ENCODE results near the gene MRFAP1.
"Not testable (repeated sequence)": the region's sequence is repeated elsewhere in the genome, so short reads cannot be mapped to it uniquely, and the experiment has no call there.

The MRFAP1 gene

DNA sequence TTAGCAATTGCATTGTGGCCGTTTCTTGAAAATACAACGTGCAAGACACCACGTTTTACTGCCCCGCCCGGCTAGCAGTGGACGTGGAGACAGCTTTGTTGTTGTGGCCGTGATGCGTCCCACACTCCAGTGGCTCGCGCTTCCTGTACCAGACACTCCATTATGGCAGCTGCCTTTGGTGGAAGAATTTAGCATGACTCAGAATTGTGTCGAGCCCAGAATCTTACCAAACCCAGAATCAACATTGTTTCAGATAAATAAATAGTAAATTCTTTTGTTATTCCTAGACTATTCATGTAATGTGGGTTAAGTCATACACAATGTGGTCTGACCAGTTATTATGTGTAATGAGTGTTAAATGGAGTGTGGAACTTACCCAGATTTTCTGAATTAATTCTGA is 27.9 kb downstream of the MRFAP1 start:
- DNase-seq (ENCODE audit: low read depth in 2 of 2), result no peak

DNA sequence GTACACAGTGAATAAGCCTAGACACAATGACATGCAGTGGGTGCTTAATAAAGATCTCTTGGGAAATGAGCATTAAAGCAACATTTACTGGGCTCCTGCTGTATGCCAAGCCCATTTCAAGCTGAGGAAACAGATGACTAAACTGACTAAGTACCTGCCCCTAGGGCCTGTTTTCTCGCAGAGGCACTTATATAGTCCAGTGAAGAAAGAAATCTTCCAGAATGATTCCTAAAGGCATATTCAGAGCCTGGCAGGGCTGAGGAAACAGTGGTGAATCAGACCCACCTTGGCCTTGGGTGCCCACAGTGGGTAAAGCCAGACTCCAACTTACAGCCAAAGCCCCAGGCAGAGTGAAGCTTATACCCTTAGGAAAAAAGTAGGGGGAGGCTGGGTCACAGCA is 31.2 kb downstream of the MRFAP1 start:
- DNase-seq (ENCODE audit: low read depth in 2 of 2), result no peak

DNA sequence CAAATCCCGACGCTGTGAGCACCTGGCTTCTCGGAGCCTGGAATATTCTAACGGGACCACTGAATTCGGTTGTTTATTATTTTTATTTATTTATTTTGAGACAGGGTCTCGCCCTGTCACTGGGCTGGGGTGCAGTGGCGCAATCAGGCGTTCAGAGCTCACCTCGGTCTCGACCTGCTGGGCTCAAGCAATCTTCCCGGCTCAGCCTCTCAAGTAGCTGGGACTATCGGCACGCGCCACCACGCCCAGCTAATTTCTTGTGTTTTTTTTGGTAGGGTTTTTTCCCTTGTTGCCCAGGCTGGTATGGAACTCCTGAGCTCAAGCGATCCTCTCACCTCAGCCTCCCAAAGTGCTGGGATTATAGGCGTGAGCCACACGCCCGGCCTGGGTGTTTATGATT is 31.6 kb downstream of the MRFAP1 start:
- no peak for DNase-seq (ENCODE audit: low read depth in 2 of 2)

DNA sequence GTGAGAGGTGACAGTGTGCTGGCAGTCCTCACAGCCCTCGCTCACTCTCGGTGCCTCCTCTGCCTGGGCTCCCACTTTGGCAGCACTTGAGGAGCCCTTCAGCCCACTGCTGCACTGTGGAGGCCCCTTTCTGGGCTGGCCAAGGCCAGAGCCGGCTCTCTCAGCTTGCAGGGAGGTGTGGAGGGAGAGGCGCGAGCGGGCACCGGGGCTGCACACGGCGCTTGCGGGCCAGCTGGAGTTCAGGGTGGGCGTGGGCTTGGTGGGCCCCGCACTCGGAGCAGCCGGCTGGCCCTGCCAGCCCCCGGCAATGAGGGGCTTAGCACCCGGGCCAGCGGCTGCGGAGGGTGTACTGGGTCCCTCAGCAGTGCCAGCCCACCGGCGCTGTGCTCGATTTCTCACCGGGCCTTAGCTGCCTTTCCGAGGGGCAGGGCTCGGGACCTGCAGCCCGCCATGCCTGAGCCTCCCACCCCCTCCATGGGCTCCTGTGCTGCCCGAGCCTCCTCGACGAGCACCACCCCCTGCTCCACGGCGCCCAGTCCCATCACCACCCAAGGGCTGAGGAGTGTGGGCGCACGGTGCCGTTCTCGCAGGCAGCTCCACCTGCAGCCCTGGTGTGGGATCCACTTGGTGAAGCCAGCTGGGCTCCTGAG is 32.2 kb downstream of the MRFAP1 start:
- DNase-seq (ENCODE audit: low read depth in 2 of 2), result not testable (repeated sequence)

DNA sequence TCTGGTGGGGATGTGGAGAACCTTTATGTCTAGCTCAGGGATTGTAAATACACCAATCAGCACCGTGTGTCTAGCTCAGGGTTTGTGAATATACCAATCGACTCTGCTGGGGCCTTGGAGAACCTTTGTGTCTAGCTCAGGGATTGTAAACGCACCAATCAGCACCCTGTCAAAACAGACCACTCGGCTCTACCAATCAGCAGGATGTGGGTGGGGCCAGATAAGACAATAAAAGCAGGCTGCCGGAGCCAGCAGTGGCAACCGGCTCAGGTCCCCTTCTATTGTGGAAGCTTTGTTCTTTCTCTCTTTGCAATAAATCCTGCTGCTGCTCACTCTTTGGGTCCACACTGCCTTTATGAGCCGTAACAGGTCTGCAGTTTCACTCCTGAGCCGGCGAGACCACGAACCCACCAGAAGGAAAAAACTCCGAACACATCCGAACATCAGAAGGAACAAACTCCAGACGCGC is 32.7 kb downstream of the MRFAP1 start:
- peak in 1 of 2 experiments; percentile 40 for DNase-seq (ENCODE audit: low read depth in 2 of 2)

DNA sequence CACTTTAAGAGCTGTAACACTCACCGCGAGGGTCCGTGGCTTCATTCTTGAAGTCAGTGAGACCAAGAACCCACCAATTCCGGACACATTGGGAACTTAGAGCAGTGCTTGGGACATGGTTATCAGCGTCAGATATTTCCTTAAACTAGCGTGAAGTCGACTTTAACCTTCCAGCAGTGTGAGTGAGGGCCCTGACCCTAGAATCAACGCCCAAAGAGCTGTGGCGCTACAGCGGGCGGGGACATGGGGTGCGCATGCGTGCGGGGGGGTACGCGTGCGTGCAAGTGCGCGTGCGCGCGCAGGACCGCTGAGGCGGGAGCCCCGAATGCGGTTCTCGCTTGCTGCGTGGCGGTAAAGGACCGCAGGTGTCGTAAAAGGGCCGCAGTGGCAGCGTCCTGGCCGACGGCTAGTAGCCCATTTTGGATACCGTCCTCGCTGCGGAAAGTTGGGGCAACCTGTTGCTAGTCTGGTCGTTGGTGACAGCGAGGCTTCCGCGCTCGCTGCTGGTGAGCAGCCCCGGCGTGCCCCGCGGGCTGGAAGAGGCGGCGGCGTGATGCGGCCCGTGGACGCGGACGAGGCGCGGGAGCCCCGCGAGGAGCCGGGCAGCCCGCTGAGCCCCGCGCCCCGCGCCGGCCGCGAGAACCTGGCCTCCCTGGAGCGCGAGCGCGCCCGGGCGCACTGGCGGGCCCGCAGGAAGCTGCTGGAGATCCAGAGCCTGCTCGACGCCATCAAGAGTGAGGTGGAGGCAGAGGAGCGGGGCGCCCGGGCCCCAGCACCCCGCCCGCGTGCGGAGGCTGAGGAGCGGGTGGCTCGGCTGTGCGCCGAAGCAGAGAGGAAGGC is 33.4 kb downstream of the MRFAP1 start:
- DNase-seq (ENCODE audit: low read depth in 2 of 2), result peak; percentile 86 to 91

DNA sequence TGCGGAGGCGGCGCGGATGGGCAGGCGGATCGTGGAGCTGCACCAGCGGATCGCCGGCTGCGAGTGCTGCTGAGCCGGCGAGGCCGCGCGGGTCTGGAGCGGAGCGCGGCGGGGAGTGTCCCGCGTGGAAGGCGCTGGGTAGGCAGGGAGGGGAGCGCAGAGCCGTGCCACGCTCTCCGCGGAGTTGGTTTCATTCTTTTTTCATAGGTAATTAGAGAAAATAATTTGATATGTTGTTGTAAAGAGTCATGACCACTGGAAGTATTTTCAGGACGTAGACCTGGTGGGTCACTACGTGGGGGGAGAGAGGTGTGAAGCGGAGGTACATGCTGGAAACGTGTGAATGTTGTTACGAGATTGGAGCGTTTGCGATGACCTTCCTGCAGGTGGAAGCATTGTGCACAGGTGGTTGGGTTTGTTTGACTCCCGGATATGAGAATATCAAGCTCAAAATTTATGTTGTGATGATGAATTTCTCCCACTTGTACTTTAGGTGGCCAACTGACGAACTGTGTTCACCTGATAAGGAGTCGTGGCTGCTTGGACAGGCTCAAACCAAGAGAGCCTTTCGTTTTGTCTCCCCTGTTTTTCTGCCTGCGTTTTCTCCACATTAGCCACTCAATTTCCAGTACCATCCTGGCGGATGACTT is 34.1 kb downstream of the MRFAP1 start:
- DNase-seq (ENCODE audit: low read depth in 2 of 2), result peak in 1 of 2 experiments; percentile 48

DNA sequence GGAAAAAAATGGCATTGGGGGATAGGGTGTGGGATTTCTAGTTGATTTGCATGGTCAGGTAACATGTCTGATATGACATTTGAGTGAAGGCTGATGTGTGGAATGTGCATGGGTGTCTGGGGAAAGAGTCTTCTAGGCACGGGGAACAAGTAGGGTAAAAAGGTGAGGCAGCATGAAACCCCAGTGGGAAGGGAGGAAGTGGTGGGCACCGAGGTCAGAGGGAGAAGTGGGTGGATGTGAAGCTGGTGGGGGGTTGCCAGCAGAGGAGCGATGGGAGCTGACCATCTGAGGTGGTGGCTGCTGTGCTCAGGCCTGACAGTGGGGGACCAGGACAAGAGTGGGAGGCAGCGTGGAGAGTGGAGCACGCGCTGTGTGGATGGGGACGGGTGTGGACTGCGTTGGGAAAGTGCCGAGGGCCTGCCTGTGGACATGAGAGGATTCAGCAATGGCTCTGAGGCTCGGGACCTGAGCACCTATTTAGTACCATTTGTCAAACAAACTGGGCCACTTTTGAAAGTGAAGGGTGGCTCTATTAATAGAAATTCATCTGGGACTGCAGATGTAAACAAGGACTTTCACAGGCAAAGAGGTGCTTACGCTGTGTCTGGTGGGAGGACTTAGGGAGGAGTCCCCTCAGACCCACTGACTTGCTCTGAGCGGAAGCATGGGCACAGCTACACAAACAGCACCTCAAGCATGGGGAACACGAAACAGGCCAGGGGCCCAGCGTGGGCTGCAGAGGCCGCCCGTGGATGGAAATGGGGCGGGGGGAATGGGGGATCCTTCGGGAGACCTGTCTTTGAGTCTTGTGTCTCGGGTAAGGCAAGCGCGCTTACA is 36.5 kb downstream of the MRFAP1 start:
- DNase-seq (ENCODE audit: low read depth in 2 of 2), result no peak

DNA sequence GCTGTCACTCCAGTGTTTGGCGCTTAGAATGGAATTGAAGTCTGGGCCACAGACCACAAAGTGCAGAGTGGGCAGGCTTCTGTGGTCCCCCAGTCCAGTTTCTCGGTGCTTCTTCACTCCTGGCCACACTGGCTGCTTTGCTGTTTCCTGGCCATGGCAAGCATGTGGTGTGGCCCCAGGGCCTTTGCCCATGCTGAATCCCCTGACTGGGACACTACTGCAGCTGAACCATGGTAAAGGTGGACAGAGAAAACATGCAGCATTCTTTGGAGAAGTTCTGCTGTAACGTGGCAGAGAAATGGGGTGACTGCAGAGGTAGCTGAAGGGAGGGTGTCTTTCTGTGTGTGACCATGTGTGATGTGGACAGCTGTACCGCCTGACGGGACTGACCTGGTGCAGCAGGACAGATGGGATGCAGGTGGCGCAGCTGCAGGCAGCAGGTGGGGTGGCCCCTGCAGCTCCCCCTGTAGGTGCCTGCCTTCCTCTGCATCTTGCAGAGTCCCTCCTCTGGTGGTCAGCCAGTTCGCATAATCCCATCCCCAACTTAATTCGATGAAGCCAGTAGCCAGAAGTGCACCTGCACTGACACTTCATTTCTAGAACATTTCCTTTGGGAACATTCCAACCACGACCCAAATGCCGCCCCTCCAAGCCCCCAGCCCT is 40.0 kb downstream of the MRFAP1 start:
- DNase-seq (ENCODE audit: low read depth in 2 of 2), result no peak

DNA sequence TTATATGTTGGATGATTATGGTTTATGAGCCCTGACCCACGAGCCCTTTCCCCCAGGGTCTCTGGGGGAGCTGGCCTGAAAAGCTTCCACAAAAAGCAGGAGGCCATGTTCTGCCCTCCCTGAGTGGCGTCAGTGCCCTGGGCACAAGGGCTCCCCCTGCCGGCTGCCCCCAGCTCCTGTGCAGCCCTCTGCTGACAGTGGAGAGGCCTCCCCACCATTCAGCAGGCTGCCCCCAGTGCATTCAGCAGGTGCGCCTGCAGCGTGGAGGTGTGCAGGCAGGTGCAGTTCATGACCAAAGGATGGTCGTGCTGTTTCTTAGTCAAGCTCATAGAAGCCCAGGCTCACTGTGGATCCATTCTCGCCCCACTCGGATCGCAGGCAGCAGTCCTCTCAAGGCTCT is 40.7 kb downstream of the MRFAP1 start:
- DNase-seq (ENCODE audit: low read depth in 2 of 2), result no peak

DNA sequence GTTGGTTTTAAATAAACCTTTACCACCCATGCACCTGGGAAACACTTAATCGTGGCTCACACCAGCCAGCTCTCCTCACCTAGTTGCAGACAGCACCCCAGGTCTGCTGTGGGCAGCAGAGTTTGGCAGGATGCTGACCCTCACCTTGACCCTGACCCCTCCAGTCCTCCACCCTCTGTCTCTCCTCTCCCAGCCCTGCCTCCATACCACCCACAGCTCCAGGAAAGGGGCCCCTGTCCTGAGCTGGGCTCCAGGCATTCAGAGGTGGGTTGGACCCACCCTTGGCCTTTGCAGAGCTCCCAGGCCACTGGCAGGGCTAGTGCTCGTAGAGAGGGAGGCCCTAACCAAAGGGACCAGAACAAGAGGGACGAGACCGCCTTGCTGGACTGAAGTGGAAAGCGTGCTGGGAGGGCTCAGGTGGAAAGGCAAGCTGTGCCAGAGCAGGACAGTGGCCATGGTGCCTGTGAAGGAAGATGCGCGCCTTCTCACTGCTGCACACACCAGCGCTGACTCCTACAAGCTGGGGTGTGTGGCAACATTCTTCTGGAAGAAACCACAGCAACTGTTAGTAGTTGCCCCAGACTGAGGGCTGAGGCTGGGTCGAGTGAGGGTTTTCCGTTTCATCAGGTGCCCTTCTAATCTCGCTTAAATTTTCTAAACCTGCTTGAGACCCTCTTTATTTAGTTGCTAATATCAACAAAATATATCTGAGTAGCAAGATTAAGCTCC is 42.5 kb downstream of the MRFAP1 start:
- no peak for DNase-seq (ENCODE audit: low read depth in 2 of 2)

DNA sequence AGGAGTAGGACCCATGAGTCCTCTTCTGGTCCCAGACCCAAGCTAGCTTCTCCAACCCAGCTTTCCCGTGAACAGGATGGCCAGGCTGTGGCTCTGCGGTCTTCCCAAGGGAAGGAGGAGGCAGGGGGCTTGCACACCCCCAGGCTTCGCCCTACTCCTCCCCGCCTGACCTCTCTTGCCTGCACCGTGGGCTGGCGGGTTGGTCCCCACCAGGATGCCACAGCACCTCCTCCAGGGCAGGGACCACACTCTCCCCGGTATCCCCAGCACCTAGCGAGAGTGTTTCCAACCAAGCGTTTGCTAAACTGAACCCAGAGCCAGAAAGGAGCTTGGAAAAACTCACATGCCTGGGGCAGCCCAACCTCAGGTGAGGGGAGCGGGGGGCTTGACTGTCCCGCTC is 44.2 kb downstream of the MRFAP1 start:
- DNase-seq (ENCODE audit: low read depth in 2 of 2), result no peak

DNA sequence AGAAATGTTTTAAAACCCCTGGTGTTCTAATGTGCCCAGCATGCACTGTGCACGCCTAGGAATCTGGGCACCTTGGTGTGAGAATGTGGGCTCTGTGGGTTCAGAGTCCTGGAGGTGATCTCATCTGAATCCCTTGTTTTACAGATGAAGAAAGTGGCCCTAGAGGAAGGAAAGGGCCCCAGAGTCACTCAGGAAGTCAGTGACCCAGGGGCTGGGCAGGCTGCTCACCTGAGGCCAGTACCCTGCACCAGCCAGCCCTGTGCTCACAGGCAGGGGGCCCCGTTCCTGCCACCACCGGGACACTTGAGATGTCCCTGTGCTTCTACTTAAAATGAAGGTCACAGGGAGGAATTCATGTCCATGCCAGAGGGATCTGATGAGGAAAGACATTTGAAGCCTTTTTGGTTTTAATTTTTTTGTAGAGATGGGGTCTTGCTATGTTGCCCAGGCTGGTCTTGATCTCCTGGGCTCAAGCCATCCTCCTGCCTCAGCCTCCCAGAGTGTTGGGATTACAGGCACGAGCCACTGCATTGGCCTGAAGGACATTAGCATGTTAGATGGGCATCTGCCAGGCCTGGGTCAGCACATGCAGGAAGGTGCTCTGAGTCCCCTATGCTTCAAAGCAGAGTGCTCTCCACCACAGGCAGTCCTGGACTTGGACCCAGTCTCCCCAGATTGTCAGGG is 45.8 kb downstream of the MRFAP1 start:
- DNase-seq (ENCODE audit: low read depth in 2 of 2), result no peak

DNA sequence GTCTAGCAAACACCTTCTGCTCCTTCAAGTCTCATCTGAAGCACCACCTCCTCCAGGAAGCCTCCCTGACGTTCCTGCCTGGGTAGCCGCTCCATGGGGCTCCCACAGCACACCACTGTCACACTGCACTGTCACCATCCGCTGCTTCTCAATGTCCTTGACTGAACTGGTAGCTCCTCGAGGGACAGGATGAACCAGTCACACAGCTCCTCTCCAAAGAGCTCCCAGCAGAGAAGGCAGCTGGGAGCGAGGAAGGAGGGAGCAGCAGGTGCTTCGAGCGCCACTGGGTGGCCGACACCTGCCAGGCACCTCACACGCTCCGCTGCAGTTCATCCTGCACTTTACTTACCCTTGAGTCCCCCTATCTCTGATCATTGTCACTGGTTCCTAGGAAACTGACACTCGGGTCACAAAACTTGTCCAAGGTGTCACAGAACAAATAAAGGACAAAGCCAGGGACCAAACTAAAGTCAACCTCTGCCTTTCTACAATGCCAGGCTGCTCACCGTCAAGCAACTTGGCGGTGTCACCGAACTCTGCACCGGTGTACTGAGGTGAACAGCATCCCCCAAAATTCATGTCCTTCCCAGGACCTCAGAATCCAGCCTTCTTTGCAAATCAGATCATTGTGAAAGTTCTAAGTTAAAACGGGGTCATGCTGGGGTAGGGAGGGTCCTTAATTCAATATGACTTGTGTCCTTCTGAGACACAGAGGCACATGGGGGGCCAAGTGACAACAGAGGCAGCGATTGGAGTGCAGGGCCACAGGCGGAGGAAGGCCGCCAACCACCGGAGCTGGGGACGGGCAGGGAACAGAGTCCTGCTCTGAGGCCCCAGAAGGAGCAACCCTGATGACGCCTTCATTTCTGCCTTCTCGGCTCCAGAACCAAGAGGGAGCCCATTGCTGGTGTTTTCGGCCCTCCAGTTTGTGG is 47.7 kb downstream of the MRFAP1 start:
- no peak for DNase-seq (ENCODE audit: low read depth in 2 of 2)

DNA sequence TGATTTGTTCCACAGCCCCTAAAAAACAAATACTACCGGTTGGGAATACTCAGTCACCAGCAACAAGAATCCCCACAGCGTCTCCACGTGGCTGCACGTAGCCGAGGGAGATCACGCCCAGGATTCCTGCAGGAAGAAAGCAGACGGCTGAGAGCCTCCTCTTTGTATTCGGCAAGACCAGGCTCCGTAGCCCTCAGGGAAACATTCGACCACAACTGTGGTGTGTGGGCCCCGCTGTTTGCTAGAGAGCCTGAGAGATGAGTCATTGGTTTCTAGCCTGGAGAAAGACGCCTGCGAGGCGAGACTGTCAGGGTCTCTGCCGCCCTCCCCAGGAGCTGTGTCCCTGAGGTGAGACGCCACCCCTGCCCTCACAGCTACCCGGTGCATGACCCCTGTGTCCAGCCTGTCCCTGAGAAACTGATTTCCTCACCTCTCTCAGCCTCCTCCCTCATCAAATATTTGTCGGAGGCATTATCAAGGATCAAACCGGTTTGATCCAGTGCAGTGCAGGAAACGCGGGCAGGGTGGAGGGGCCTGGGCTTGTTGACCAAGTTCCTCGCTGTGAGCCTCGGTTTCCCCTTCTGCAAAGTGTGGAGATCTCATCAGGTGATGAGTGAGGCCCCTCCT is 48.5 kb downstream of the MRFAP1 start:
- peak; percentile 55 to 73 for DNase-seq (ENCODE audit: low read depth in 2 of 2)

DNA sequence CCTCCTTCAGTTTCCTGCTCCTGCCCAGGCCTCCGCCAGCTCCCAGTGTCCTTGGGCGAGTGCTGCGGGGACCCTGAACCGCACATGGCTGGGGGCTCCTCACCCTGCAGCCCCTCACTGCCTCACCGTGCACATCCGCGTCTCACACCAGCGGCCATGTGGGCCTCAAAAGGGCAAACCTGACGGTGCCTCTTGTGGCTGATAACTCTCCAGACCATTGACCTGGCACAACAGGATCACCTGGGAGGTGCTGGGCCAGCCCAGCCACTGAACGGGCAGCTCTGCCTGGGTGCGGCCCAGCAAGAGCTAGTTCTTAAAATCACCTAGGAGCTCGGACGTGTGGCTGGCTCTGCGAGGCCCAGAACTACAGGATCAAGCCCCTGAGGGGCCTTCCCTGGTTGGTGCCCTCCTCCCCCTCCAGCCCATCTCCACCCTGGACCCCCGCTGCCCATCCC is 49.0 kb downstream of the MRFAP1 start:
- DNase-seq (ENCODE audit: low read depth in 2 of 2), result no peak

Data from stimulated activated CD4-positive, alpha-beta T cell treated with anti-CD3 and anti-CD28 coated beads, Interleukin-12 subunit alpha, Interleukin-12 subunit beta, amount 100 ng/mL, for 24 hours (primary cell).